NOMO-1 (cell line): ENCODE data around the gene SPACA6.
A peak's percentile ranks its signal among the peaks of the same experiment; 100 is the strongest.

Experiments used
- DNase-seq, 2 experiments: peaks; one replicate each; lab custom pipeline; 2025; ENCODE audit not compliant: unreplicated experiment in 2 of 2; lab: John Stamatoyannopoulos, UW

SPACA6 gene

DNA sequence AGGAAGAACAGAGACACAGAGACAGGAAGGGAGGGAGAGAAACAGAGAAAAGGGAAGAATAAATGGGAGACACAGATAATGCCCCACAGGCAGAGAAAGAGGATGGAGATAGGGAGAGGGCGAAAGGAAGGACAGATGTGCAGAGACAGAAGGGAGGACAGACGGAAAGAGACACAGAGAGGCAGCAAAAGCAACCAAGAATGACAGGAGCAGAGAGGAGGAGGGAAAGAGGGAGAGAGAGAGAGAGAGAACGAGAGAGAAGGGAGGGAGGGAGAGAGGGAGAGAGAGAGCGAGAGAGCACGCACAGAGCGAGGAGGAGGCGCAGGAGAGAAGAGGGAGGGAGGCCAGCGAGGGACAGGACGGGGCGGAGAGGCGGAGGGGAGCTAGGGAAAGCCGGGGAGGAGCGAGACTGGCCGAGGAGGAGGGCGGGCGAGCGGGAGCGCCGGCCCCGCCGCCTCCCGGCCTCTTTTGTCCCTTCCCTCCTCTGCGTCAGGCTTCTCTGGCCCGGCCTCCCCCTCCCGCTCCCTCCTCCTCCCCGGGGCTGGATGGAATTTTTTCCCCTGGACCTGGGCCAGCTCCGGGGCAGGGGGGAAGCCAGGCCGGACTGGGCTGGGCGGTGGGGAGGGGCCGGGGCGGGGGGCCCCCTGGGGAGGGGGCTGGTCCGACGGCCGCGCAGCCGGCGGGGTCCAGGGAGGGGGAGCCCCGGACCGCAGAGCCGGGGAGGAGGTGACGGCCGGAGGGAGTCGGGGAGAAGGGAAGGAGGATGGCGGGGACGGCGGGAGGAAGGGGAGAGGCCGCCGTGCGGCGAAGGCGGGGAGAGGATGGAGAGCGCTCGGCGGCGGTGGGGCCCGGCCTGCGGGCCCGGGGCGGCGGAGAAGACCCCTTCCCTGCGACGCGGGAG lies 4.2 kb upstream of the SPACA6 start:
- DNase-seq, result no peak

DNA sequence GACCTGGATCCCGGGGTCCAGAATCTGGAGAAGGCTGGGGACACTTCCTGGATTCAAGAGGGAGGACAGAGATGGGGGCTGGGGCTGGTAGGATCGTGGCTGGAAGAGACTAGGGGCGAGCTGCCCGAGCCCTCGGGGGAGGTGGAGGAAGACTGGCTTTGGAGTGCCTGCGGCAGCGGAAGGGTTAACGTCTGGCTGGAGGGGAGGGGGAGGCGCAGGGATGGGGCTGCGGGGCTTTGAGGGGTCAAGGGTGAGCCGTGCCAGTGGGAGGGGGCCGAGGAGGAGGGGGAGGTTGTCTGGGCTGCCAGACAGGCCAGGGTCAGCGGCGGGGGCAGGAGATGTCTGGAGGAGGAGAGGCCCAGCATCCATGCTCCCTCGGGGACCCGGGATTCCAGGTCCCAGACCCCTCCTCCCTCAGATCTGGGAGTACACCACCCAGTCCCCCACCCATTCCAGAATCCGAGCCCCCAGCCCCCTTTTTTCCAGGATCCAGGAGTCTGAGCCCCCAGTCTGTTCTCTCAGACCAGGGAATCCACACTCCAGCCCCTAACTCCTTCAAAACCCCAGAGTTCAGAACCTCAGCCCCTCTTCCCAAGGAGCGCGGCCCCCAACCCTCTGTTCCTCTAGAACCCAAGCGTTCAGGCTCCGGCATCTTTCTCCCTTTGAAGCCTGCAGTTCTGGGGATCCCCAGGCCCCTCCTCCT lies 3.2 kb upstream of the SPACA6 start:
- no peak for DNase-seq

DNA sequence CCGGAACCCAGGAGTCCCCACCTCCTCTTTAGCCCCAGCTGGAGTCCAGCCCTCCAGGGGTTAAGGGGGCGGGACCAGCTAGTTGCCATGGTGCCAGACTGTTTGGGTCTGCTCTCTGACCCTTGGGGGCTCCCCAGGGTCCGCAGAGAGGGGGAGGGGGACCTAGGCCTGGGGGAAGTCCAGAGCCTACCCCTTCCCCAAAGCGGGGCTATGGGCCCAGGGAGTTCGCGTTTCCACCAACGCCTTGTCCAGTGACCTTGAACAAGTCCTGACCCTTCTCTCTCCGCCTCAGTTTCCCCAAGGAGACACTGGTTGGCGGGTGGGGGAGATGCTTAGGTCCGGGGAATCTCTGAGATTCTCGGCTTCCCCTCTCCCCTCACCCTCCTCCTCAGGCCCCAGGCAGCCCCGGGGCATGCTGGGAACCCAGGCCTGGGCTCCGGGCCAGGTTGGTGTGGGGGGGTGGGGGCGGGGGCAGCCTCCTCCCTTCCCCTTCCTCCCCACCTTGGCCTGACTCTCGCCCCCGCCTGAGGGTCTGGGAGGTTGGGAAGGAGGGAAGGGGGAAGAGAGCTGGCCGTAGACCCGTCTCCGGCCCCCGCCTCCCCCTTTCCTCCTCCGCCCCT lies 2.6 kb upstream of the SPACA6 start:
- peak; percentile 44 to 50 for DNase-seq

DNA sequence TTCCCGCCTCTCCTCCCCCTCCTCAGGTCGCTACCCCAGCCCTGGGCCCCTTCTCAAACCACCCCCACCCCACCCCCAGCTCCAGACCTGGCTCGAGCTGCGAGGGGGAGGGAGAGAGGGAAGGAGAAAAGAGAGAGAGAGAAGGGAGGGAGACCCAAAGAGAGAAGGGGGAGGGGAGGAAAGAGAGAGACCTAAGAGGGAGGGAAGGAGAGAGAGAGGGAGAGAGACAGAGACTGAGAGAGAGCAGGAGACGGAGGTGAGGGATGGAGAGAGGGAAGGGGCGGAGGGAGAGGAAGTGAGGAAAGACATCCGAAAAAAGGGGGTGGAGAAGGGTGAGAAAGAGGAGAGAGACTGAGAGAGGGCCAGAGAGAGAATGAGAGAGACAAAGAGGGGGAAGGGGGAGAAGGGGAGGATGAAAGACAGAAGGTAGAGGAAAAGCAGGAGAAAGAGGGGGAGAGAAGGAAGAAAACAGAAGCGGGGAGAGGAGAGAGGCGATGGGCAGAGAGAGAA lies 2.0 kb upstream of the SPACA6 start:
- no peak for DNase-seq

DNA sequence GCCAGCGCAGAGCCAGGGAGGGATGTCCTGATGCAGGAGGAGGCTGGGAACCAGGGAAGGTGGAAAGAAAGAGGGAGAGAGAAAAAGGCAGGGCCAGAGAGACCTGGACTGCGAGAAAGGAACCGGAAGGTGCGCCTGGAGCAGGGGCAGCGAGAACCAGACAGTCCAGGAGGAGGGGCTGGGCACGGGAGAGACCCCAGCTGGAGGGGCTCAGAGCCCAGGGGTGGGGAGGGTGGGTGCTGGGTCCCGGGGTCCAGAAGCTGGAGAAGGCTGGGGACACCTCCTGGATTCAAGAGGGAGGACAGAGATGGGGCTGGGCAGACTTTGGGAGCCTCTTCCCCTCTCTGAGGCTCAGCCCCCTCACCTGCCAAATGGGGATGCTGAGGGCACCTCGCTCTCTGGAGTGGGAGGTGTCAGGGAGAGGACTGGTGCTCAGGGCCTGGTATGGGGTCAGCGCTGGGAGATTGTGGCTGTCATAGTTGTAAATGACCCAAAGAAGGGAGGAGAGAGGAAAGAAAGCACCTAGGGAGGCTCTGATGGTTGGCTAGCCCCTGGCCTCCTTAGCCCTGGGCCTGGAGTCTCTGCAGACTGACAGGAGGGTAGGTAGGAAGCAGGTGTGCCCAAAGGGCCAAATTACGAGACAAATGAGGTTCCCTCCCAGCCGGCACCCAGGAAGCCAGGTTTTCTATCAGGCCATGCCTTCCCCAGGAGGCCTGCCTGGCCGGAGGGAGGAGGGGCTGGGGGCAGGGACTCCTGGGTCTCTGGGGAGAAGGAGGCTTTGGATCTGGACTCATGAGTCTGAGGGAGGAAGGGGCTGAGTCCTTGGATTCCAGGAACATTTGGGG lies 1.3 kb upstream of the SPACA6 start:
- DNase-seq, result no peak

DNA sequence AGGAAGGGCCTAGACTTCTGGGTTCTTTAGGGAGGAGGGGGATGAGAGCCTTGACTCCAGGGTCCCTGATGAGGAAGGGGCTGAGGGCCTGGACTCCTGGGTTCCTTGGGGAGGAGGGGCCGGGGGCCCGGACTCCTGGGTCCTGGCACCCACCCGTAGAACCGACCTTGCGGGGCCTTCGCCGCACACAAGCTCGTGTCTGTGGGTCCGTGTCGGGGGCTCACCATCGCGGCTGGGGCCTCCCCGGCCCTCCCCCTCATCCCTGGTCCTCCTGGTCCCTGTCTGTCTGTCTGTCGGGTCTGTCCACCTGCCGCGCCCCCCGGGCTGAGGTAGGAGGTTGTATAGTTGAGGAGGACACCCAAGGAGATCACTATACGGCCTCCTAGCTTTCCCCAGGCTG lies 662 bp upstream of the SPACA6 start:
- no peak for DNase-seq

DNA sequence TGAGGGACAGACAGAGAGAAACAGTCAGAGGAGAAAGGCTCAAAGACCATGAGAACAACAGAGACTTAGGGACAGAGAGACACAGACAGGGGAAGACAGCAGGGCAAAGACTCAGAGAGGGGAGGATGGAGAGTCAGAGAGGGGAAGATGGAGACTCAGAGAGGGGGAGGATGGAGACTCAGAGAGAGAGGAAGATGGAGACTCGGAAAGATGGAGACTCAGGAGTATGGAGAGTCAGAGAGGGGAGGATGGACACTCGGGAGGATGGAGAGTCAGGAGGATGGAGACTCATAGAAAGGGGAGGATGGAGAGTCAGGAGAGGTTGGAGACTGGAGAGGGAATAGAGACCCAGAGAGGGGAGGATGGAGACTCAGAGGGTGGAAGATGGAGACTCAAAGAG lies 689 bp downstream of the SPACA6 start:
- no peak for DNase-seq

DNA sequence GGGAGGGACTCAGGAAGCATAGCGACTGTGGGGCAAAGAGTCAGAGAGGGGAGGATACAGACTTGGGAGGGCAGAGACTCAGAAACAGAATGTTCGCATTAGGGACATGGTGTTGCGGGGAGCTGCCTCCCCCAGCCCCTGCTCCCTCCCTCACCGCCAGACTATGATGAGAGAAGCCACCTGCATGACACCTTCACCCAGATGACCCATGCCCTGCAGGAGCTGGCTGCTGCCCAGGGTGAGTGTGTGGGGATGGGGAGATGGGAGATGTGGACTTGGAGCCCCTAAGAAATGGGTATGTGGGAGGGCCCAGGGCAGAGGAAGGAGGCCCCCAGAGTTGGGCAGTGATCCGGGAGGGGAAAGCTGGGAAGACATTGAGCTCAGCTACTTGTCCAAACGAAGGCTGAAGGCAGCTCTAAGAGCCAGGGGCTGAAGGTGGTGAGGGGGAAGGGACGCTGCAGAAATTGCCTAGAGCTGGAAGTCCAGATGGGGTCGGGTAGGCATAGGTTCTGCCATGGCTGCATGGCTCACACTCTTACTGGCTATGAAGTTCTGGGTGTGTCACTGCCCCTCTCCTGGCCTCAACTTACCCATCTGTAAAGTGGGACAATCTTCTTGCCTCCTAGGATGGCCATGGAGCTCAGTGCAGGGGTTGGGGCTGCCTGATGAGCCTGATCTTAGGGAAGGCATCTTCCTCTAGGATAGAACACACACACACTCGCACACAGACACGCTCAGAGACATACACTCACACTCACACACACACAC lies 1.4 kb downstream of the SPACA6 start:
- no peak for DNase-seq

DNA sequence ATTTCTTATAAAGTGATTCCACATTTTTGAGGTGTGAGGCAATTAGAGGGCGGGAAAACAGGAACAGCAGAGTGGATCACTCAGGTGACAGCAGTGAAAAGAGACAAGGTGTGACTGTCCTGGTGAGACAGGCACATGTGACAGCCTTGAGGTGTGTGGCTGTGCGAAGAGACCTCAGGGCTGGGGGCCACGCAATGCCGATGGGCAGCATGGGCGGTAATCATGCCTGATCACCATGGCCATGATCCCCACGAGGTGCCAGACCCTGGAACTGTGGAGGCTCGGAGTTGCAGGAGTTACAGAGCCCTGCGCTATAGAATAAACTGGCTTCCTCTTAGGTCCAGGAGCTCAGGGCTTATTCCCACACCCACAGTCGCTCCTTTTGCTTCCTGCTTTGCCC lies 2.0 kb downstream of the SPACA6 start:
- DNase-seq, result no peak

DNA sequence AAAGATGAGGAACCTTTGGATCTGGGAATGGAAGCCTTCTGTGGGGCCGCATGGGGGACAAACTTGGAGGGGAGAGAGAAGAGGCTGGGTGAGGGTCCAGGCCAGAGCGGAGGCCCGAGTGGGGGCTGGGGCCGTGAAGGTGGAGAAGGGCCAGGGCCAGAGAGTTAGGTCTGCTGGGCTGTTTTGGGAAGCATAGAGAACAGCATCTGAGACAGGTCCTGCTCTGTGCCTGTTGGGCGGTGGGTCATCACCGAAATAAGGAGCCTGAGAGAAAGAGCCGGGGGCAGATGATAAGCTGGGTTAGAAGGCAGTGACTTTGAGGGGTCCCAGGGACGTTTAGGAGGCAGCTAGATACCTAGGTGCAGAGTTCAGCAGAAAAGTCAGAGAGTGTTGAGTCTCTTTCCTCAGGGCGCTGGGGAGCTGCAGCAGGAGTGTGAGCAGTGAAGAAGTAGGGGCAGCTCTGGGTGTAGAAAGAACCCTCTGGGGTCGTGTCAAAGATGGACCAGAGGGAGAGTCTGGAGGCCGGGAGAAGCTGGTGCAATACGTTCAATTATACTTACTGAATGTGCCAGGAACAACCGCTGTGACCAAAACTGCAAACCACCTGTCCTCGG lies 2.7 kb downstream of the SPACA6 start:
- DNase-seq, result no peak

DNA sequence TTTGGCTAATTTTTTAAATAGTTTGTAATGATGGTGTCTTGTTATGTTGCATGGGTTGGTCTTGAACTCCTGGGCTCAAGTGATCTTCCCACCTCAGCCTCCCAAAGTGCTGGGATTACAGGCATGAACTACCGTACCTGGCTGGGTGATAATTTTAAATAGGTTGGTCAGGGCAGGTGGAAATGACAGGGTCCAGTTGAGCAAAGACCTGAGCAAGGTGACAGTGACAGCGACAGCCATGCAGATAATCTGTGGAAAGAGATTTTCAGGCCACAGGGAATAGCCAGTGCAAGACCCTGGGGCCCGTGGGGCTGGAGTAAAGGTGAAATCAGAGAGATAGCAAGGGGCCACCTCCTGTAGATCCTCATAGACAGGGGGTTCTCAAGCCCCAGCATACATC lies 3.5 kb downstream of the SPACA6 start:
- DNase-seq, result no peak

DNA sequence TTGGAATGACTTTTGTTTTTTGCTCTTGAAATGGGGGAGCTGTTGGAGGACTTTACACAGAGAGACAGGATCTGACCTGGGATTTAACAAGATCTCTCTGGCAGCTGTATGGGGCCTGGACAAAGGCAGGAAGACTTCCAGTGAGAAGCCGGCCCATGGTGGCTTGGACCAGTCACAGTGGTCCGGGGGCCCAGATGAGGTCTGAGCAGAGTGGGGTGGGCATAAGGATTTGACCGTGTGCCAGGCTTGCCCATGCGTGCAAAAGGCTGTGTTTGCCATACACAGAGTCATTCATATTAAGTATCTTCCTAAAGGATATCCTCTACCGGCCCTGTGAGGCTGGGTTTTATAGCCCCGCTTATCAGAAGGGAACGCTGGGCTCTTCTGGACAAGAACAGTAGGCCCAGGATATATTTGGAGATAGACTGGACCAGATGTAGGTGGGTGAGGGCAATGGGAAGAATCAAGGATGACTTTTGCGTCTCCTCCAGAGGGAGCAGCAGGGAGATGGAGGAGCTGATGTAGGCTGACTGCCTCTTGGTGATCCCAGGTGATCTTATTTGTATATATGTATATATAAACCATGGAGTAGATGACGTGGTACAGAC lies 4.1 kb downstream of the SPACA6 start:
- DNase-seq, result no peak

DNA sequence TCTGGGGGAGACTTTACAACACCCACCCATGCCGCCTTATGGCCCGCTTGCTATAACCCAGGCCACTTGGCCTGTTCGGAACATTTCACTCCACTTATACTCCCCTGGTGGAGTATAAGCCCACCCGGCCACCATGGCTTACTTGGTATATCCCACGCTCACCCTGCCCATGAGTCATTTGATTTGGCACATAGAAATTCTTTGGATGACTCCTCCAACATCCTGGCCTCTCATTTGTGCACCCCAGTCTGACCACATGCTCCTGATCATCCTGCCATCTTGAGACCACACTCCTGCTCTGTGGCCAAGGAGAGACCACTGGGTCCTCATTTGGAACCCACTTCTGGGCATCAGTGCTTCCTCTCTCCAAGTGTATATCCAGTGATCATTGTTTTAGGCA lies 5.2 kb downstream of the SPACA6 start:
- no peak for DNase-seq

DNA sequence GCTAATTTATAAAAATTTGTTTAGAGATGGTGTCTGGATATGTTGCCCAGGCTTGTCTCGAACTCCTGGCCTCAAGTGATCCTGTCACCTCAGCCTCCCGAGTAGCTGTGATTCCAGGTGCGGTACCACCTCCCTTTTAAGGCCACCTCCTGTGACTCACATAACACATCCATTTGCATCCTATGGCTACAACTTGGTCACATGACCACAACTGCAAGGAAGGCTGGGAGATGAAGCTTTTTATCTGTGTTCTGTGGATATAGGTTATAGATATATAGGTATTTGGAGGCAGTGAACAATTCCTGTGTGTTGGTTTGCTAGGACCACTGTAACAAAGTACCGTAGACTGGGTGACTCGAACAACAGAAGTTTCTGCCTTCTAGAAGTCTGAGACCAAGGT lies 6.0 kb downstream of the SPACA6 start:
- no peak for DNase-seq

DNA sequence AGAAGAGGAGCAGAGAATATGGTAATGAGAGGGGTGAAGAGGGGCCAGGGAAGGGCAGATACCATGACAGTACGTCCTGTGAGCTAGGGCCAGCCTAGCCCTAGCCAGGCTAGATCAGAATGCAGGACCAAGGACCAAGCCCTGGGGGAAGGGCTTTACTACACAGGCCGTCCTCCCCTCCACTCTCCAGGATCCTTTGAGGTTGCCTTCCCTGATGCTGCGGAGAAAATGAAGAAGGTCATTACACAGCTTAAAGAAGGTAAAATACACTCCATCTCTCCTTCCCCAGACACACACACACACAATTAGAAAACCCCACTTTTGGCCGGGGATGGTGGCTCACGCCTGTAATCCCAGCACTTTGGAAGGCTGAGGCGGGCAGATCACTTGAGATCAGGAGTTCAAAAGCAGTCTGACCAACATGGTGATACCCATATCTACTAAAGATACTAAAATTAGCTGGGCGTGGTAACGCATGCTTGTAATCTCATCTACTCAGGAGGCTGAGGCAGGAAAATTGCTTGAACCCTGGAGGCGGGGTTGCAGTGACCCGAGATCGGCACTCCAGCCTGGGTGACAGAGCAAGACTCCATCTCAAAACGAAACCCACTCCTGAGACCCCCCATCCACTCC lies 8.5 kb downstream of the SPACA6 start:
- DNase-seq, result no peak

DNA sequence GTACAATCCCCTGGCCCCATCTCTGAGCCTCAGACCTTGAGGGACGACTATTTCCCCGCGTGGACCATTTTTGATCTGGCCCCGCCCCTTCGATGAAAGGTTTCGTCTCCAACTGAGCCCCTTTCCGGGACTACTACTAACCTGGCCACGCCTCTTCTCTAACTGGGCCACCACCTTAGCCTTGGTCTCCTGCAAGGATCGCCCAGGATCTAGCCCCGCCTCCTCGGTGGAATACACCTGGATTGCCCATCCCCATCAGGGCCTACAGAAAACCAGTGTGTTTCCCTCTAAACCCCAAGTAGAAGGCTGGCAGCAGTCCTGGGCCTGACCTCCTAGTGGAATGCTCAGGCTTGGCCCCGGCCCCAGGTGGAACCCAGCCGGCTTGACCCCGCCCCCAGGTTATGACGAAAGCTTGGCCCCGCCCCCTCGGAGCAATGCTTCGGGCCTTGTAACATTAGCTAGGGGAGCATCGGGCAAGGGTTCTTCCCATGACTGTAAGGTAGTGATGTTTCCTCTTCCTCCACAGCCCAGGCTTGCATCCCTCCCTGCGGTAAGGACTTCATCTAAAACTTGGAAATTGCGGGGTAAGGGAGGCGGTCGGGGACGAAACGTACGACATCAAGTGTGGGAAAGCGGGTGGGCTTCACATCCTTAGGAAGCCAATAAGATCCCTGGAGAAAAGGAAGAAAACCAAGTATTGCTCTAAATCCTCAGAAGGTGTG lies 9.1 kb downstream of the SPACA6 start:
- DNase-seq, result no peak

DNA sequence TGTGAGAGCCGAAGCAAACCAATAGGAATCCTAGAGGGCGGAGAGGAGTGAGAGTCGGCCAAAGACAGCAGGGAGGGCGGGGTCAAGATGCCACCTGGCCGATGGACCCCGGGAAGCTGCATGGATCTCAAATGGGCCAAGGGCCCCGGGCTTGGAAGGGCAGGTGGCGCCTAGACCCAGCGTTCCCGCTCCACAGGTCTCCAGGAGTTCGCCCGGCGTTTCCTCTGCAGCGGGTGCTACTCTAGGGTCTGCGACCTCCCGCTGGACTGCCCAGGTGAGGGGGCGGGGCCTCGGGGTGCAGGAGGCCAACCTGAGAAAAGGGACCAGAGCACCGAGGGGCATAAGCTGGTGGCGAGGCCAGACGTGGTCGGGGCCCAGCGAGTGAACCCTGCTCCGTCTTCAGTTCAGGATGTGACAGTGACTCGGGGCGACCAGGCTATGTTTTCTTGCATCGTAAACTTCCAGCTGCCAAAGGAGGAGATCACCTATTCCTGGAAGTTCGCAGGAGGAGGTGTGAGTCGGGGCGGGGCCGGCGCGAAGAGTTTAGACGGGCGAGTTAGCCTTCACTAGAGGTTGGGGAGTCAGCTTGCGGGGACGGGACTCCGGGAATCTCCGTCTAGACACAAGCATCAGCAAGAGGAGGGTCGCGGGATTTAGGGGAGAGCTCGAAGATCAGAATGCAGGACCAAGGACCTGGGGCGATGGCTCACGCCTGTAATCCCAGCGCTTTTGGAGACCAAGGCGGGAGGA lies 9.9 kb downstream of the SPACA6 start:
- no peak for DNase-seq
